HEK293 (cell line): ENCODE results near the gene TEX14.

ENCODE experiments used
- EGR2 ChIP-seq: fragments of 450-650 bp; formaldehyde crosslinking; IDR thresholded peaks from 2 replicates; pipeline ENCODE4 v1.5.1; 2016; ENCODE audit warnings: low read depth, missing biosample characterization, missing genetic modification characterization
- HOXA7 ChIP-seq: sonication (generic); formaldehyde crosslinking; IDR thresholded peaks from 2 replicates; pipeline ENCODE4 v1.8.1; 2022; ENCODE audit warnings: missing genetic modification reagents, borderline replicate concordance
- KLF9 ChIP-seq: fragments of 450-650 bp; formaldehyde crosslinking; IDR thresholded peaks from 2 replicates; pipeline ENCODE4 v1.5.1; 2016; ENCODE audit warnings: missing biosample characterization, missing genetic modification characterization, low read depth
- SP2 ChIP-seq: fragments of 450-650 bp; formaldehyde crosslinking; IDR thresholded peaks from 2 replicates; pipeline ENCODE4 v1.5.1; 2016; ENCODE audit warnings: missing biosample characterization, missing genetic modification characterization
- SP7 ChIP-seq: fragments of 450-650 bp; formaldehyde crosslinking; IDR thresholded peaks from 2 replicates; pipeline ENCODE4 v1.5.1; 2016; ENCODE audit warnings: missing biosample characterization, missing genetic modification characterization
- ZBTB8A ChIP-seq: fragments of 450-650 bp; formaldehyde crosslinking; IDR thresholded peaks from 2 replicates; pipeline ENCODE4 v1.5.1; 2016; ENCODE audit warnings: missing biosample characterization, missing genetic modification characterization
- ZNF10 ChIP-seq: fragments of 450-650 bp; formaldehyde crosslinking; IDR thresholded peaks from 2 replicates; pipeline ENCODE4 v1.5.1; 2017; ENCODE audit warnings: missing biosample characterization, missing genetic modification characterization
- ZNF140 ChIP-seq: fragments of 450-650 bp; formaldehyde crosslinking; IDR thresholded peaks from 2 replicates; pipeline ENCODE4 v1.5.1; 2016; ENCODE audit warnings: missing biosample characterization, missing genetic modification characterization
- ZNF155 ChIP-seq: fragments of 450-650 bp; formaldehyde crosslinking; IDR thresholded peaks from 2 replicates; pipeline ENCODE4 v1.5.1; 2016; ENCODE audit warnings: missing biosample characterization, missing genetic modification characterization
- ZNF157 ChIP-seq: fragments of 450-650 bp; formaldehyde crosslinking; IDR thresholded peaks from 2 replicates; pipeline ENCODE4 v1.5.1; 2016; ENCODE audit warnings: missing biosample characterization, missing genetic modification characterization
- ZNF174 ChIP-seq: fragments of 450-650 bp; formaldehyde crosslinking; IDR thresholded peaks from 2 replicates; pipeline ENCODE4 v1.5.0; 2017; ENCODE audit warnings: missing biosample characterization, mild to moderate bottlenecking, missing genetic modification characterization
- ZNF175 ChIP-seq: fragments of 450-650 bp; formaldehyde crosslinking; IDR thresholded peaks from 2 replicates; pipeline ENCODE4 v1.5.1; 2016; ENCODE audit warnings: missing biosample characterization, missing genetic modification characterization
- ZNF223 ChIP-seq: fragments of 450-650 bp; formaldehyde crosslinking; IDR thresholded peaks from 2 replicates; pipeline ENCODE4 v1.5.1; 2016; ENCODE audit warnings: missing biosample characterization, missing genetic modification characterization
- ZNF266 ChIP-seq: fragments of 450-650 bp; formaldehyde crosslinking; IDR thresholded peaks from 2 replicates; pipeline ENCODE4 v1.5.1; 2016; ENCODE audit warnings: missing biosample characterization, missing genetic modification characterization, low read depth
- ZNF324 ChIP-seq: fragments of 450-650 bp; formaldehyde crosslinking; IDR thresholded peaks from 2 replicates; pipeline ENCODE4 v1.5.1; 2016; ENCODE audit warnings: missing biosample characterization, missing genetic modification characterization
- ZNF37A ChIP-seq: fragments of 450-650 bp; IDR thresholded peaks from 2 replicates; pipeline ENCODE4 v1.5.1; 2018; ENCODE audit warnings: missing biosample characterization, missing genetic modification characterization
- ZNF423 ChIP-seq: fragments of 450-650 bp; formaldehyde crosslinking; IDR thresholded peaks from 2 replicates; pipeline ENCODE4 v1.5.1; 2016; ENCODE audit warnings: missing biosample characterization, missing genetic modification characterization
- ZNF433 ChIP-seq: fragments of 450-650 bp; formaldehyde crosslinking; IDR thresholded peaks from 2 replicates; pipeline ENCODE4 v1.5.1; 2016; ENCODE audit warnings: missing biosample characterization, missing genetic modification characterization, low read depth
- ZNF529 ChIP-seq: fragments of 450-650 bp; formaldehyde crosslinking; IDR thresholded peaks from 2 replicates; pipeline ENCODE4 v1.5.1; 2017; ENCODE audit warnings: missing genetic modification characterization, missing biosample characterization; ENCODE audit not compliant: insufficient replicate concordance
- ZNF530 ChIP-seq: fragments of 450-650 bp; formaldehyde crosslinking; IDR thresholded peaks from 2 replicates; pipeline ENCODE4 v1.5.1; 2016; ENCODE audit warnings: low read depth, missing biosample characterization, missing genetic modification characterization
- ZNF549 ChIP-seq: fragments of 450-650 bp; IDR thresholded peaks from 2 replicates; pipeline ENCODE4 v1.5.1; 2018; ENCODE audit warnings: missing biosample characterization, missing genetic modification characterization, mild to moderate bottlenecking, inconsistent platforms, moderate library complexity
- ZNF555 ChIP-seq: fragments of 450-650 bp; formaldehyde crosslinking; conservative IDR thresholded peaks from 2 replicates; pipeline ENCODE4 v1.5.1; 2017; ENCODE audit warnings: missing biosample characterization, mild to moderate bottlenecking, missing genetic modification characterization, inconsistent platforms
- ZNF596 ChIP-seq: fragments of 450-650 bp; IDR thresholded peaks from 2 replicates; pipeline ENCODE4 v1.5.0; 2018; ENCODE audit warnings: missing biosample characterization, mild to moderate bottlenecking, missing genetic modification characterization, moderate library complexity
- ZNF621 ChIP-seq: fragments of 450-650 bp; formaldehyde crosslinking; IDR thresholded peaks from 2 replicates; pipeline ENCODE4 v1.5.1; 2017; ENCODE audit warnings: missing biosample characterization, missing genetic modification characterization
- ZNF747 ChIP-seq: fragments of 450-650 bp; formaldehyde crosslinking; IDR thresholded peaks from 2 replicates; pipeline ENCODE4 v1.5.1; 2016; ENCODE audit warnings: missing biosample characterization, missing genetic modification characterization
- ZSCAN30 ChIP-seq: fragments of 450-650 bp; IDR thresholded peaks from 2 replicates; pipeline ENCODE4 v1.5.1; 2018; ENCODE audit warnings: missing biosample characterization, mild to moderate bottlenecking, missing genetic modification characterization, moderate library complexity
- TF ChIP-seq, protein P1 (sequence below): fragments of 450-650 bp; formaldehyde crosslinking; IDR thresholded peaks from 2 replicates; pipeline ENCODE4 v1.5.1; 2017; ENCODE audit warnings: missing biosample characterization, missing genetic modification characterization
- TF ChIP-seq, protein P2 (sequence below): fragments of 450-650 bp; formaldehyde crosslinking; conservative IDR thresholded peaks from 2 replicates; pipeline ENCODE4 v1.5.1; 2016; ENCODE audit warnings: low read depth, missing biosample characterization, missing genetic modification characterization
- TF ChIP-seq, protein P3 (sequence below): fragments of 450-650 bp; formaldehyde crosslinking; IDR thresholded peaks from 2 replicates; pipeline ENCODE4 v1.5.1; 2016; ENCODE audit warnings: missing biosample characterization, missing genetic modification characterization
- TF ChIP-seq, protein P4 (sequence below): fragments of 450-650 bp; formaldehyde crosslinking; IDR thresholded peaks from 2 replicates; pipeline ENCODE4 v1.5.1; 2016; ENCODE audit warnings: missing biosample characterization, missing genetic modification characterization
- TF ChIP-seq, protein P5 (sequence below): fragments of 450-650 bp; formaldehyde crosslinking; IDR thresholded peaks from 2 replicates; pipeline ENCODE4 v1.5.1; 2016; ENCODE audit warnings: missing biosample characterization, missing genetic modification characterization, borderline replicate concordance

TEX14 gene

DNA sequence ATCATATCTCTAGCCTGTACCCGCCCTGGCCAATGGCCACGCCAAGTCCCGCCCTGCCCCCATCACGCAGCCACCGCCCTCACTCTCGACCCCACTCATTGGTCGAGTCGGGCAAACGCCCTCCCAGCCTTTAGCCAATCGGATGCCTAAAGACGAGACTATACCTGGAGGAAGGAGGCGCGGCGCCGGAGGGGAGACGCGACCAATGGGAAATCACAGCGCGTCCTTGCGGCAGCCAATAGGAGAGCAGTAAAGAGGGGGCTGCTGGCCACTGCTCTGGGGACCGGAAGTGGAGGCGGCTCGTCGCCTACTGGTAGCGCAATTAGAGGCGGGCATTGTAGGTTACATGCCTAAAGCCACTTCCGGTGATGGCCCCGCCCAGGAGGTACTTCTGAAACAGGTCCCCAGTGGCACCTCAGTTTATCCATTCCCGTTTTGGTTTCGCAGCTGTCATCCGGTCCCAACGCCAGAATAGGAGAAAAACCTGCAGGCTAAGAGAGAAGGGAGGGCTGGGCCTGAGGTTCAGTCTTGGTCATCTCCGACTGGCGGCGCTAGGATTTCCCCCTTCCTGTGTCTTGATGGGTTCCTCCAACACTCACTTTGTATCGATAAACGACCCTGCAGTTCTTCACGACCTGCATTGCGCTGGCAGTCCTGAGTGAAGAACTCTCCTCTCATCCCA is 173.8 kb downstream of the TEX14 start (continued):
- TF ChIP-seq EGR2 (tag by site-specific recombination) (peak; percentile 83), ZNF10 (tag by site-specific recombination) (no peak), ZNF423 (tag by site-specific recombination) (peak; percentile 17; the same call in 1 of the 2 replicates), ZNF223 (tag by site-specific recombination) (no peak), SP7 (tag by site-specific recombination) (peak; percentile 55), ZNF621 (no peak), SP2 (tag by site-specific recombination) (peak; percentile 99), ZNF530 (tag by site-specific recombination) (no peak), ZNF747 (tag by site-specific recombination) (no peak), ZNF140 (tag by site-specific recombination) (no peak), ZNF549 (tag by site-specific recombination) (no peak), ZNF174 (no peak), ZNF555 (tag by site-specific recombination) (no peak), ZBTB8A (tag by site-specific recombination) (0 out of 2 replicates have a peak, but pooled peaks have one; percentile 27), ZNF155 (tag by site-specific recombination) (no peak), KLF9 (tag by site-specific recombination) (peak; percentile 11; the same call in 1 of the 2 replicates), ZNF596 (tag by site-specific recombination) (no peak), ZNF266 (tag by site-specific recombination) (no peak), ZNF37A (no peak), ZNF157 (tag by site-specific recombination) (no peak), ZSCAN30 (tag by site-specific recombination) (peak; percentile 87), ZNF433 (tag by site-specific recombination) (no peak), ZNF529 (tag by site-specific recombination) (no peak), ZNF175 (tag by site-specific recombination) (no peak), ZNF324 (peak; percentile 67; the same call in 1 of the 2 replicates), HOXA7 (no peak)
- TF ChIP-seq, protein P1, sequence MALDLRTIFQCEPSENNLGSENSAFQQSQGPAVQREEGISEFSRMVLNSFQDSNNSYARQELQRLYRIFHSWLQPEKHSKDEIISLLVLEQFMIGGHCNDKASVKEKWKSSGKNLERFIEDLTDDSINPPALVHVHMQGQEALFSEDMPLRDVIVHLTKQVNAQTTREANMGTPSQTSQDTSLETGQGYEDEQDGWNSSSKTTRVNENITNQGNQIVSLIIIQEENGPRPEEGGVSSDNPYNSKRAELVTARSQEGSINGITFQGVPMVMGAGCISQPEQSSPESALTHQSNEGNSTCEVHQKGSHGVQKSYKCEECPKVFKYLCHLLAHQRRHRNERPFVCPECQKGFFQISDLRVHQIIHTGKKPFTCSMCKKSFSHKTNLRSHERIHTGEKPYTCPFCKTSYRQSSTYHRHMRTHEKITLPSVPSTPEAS (tag by site-specific recombination): no peak
- TF ChIP-seq, protein P2, sequence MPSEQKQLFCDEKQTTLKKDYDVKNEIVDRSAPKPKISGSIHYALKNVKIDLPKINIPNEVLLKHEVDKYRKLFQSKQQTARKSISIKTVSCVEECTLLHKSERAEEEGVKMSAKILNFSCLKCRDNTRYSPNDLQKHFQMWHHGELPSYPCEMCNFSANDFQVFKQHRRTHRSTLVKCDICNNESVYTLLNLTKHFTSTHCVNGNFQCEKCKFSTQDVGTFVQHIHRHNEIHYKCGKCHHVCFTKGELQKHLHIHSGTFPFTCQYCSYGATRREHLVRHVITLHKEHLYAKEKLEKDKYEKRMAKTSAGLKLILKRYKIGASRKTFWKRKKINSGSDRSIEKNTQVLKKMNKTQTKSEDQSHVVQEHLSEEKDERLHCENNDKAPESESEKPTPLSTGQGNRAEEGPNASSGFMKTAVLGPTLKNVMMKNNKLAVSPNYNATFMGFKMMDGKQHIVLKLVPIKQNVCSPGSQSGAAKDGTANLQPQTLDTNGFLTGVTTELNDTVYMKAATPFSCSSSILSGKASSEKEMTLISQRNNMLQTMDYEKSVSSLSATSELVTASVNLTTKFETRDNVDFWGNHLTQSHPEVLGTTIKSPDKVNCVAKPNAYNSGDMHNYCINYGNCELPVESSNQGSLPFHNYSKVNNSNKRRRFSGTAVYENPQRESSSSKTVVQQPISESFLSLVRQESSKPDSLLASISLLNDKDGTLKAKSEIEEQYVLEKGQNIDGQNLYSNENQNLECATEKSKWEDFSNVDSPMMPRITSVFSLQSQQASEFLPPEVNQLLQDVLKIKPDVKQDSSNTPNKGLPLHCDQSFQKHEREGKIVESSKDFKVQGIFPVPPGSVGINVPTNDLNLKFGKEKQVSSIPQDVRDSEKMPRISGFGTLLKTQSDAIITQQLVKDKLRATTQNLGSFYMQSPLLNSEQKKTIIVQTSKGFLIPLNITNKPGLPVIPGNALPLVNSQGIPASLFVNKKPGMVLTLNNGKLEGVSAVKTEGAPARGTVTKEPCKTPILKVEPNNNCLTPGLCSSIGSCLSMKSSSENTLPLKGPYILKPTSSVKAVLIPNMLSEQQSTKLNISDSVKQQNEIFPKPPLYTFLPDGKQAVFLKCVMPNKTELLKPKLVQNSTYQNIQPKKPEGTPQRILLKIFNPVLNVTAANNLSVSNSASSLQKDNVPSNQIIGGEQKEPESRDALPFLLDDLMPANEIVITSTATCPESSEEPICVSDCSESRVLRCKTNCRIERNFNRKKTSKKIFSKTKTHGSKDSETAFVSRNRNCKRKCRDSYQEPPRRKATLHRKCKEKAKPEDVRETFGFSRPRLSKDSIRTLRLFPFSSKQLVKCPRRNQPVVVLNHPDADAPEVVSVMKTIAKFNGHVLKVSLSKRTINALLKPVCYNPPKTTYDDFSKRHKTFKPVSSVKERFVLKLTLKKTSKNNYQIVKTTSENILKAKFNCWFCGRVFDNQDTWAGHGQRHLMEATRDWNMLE: peak; percentile 67
- TF ChIP-seq, protein P3, sequence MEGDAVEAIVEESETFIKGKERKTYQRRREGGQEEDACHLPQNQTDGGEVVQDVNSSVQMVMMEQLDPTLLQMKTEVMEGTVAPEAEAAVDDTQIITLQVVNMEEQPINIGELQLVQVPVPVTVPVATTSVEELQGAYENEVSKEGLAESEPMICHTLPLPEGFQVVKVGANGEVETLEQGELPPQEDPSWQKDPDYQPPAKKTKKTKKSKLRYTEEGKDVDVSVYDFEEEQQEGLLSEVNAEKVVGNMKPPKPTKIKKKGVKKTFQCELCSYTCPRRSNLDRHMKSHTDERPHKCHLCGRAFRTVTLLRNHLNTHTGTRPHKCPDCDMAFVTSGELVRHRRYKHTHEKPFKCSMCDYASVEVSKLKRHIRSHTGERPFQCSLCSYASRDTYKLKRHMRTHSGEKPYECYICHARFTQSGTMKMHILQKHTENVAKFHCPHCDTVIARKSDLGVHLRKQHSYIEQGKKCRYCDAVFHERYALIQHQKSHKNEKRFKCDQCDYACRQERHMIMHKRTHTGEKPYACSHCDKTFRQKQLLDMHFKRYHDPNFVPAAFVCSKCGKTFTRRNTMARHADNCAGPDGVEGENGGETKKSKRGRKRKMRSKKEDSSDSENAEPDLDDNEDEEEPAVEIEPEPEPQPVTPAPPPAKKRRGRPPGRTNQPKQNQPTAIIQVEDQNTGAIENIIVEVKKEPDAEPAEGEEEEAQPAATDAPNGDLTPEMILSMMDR (tag by site-specific recombination): no peak
- TF ChIP-seq, protein P4, sequence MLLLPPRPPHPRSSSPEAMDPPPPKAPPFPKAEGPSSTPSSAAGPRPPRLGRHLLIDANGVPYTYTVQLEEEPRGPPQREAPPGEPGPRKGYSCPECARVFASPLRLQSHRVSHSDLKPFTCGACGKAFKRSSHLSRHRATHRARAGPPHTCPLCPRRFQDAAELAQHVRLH (tag by site-specific recombination): peak; percentile 89
- TF ChIP-seq, protein P5, sequence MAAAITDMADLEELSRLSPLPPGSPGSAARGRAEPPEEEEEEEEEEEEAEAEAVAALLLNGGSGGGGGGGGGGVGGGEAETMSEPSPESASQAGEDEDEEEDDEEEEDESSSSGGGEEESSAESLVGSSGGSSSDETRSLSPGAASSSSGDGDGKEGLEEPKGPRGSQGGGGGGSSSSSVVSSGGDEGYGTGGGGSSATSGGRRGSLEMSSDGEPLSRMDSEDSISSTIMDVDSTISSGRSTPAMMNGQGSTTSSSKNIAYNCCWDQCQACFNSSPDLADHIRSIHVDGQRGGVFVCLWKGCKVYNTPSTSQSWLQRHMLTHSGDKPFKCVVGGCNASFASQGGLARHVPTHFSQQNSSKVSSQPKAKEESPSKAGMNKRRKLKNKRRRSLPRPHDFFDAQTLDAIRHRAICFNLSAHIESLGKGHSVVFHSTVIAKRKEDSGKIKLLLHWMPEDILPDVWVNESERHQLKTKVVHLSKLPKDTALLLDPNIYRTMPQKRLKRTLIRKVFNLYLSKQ (tag by site-specific recombination): no peak
